ENCODE measurements around the gene STOX2.

Gene STOX2

GRCh38 chr4:183988874-183989273 is 83.8 kb downstream of the STOX2 start:
- H3K79me1 ChIP-seq (ENCODE audit: low read length) = peaks cover 20% of the 10 kb centered on the region
- no CpG with 5 or more reads among the region's 9 CpGs for WGBS (ENCODE audit: extremely low coverage, insufficient coverage, insufficient read length)
- no peak for DNase-seq

GRCh38 chr4:183989461-183989860 is 84.4 kb downstream of the STOX2 start:
- Histone ChIP-seq H3K27me3 (ENCODE audit: insufficient read depth, low read length) (no peaks in the 10 kb centered on the region), H2AK5ac (ENCODE audit: low read length) (no peak overlapping the region), H4K8ac (ENCODE audit: low read depth, low read length) (no peak overlapping the region), H2BK12ac (ENCODE audit: low read length) (no peak overlapping the region), H3K4ac (ENCODE audit: low read depth, low read length) (no peak overlapping the region), H2BK5ac (ENCODE audit: low read depth, low read length, poor library complexity) (no peak overlapping the region), H4K12ac (ENCODE audit: low read depth, low read length) (no peak overlapping the region), H3K4me2 (ENCODE audit: low read length) (no peak overlapping the region), H2AFZ (ENCODE audit: insufficient read depth, low read length, poor library complexity) (no peak overlapping the region), H3K4me3 (ENCODE audit: low read depth, low read length) (no peak overlapping the region), H3K79me2 (ENCODE audit: control insufficient read depth, insufficient read depth, low read length, poor library complexity) (peaks cover 5% of the 10 kb centered on the region), H3K9ac (ENCODE audit: low read length) (no peak overlapping the region), H2BK120ac (ENCODE audit: insufficient read depth, low read length, poor library complexity) (no peak overlapping the region), H3K14ac (ENCODE audit: low read length) (no peak overlapping the region), H3K18ac (ENCODE audit: low read length) (no peak overlapping the region), H4K91ac (ENCODE audit: low read depth, low read length) (no peak overlapping the region), H3K23ac (ENCODE audit: low read length) (no peak overlapping the region), H3K79me1 (ENCODE audit: low read length) (peaks cover 20% of the 10 kb centered on the region), H3K27ac (ENCODE audit: low read depth, low read length) (no peak overlapping the region), H3K36me3 (ENCODE audit: control insufficient read depth in 1 of 2, insufficient read depth in 2 of 2, low read length in 2 of 2) (no peaks in the 10 kb centered on the region), H3K4me1 (ENCODE audit: control insufficient read depth in 1 of 2, insufficient read depth in 2 of 2, low read length in 2 of 2) (peaks cover 11 to 12% of the 10 kb centered on the region in 2 experiments), H3K9me3 (ENCODE audit: insufficient read depth, low read depth, low read length) (no peaks in the 10 kb centered on the region)
- WGBS (ENCODE audit: extremely low coverage, insufficient coverage, insufficient read length) = no CpG with 5 or more reads among the region's 6 CpGs
- no peak for DNase-seq

More at GRCh38 chr4:183988874-183989273, 83.8 kb downstream of the STOX2 start:
- H3K9ac ChIP-seq (ENCODE audit: low read length) = no peak overlapping the region
- H2BK120ac ChIP-seq (ENCODE audit: insufficient read depth, low read length, poor library complexity) = peak overlapping the region; percentile 70
- H3K79me2 ChIP-seq (ENCODE audit: control insufficient read depth, insufficient read depth, low read length, poor library complexity) = peaks cover 5% of the 10 kb centered on the region
- peak overlapping the region; percentile 89 for H3K18ac ChIP-seq (ENCODE audit: low read length)
- peak overlapping the region; percentile 81 for H3K14ac ChIP-seq (ENCODE audit: low read length)
- H3K27ac ChIP-seq (ENCODE audit: low read depth, low read length) = peak overlapping the region; percentile 27
- no peak overlapping the region for H3K4me3 ChIP-seq (ENCODE audit: low read depth, low read length)
- peak overlapping the region; percentile 5 for H3K4me2 ChIP-seq (ENCODE audit: low read length)
- H3K27me3 ChIP-seq (ENCODE audit: insufficient read depth, low read length) = no peaks in the 10 kb centered on the region
- peak overlapping the region; percentile 54 for H2BK5ac ChIP-seq (ENCODE audit: low read depth, low read length, poor library complexity)
- peak overlapping the region; percentile 81 for H4K91ac ChIP-seq (ENCODE audit: low read depth, low read length)
- peak overlapping the region; percentile 84 for H3K4ac ChIP-seq (ENCODE audit: low read depth, low read length)
- H4K12ac ChIP-seq (ENCODE audit: low read depth, low read length) = peak overlapping the region; percentile 70
- no peak overlapping the region for H3K23ac ChIP-seq (ENCODE audit: low read length)
- H2BK12ac ChIP-seq (ENCODE audit: low read length) = peak overlapping the region; percentile 95
- no peaks in the 10 kb centered on the region for H3K9me3 ChIP-seq (ENCODE audit: insufficient read depth, low read depth, low read length)
- H4K8ac ChIP-seq (ENCODE audit: low read depth, low read length) = peak overlapping the region; percentile 84
- H3K36me3 ChIP-seq (ENCODE audit: control insufficient read depth in 1 of 2, insufficient read depth in 2 of 2, low read length in 2 of 2) = no peaks in the 10 kb centered on the region
- H2AFZ ChIP-seq (ENCODE audit: insufficient read depth, low read length, poor library complexity) = peak overlapping the region; percentile 96
- H2AK5ac ChIP-seq (ENCODE audit: low read length) = peak overlapping the region; percentile 83
- H3K4me1 ChIP-seq (ENCODE audit: control insufficient read depth in 1 of 2, insufficient read depth in 2 of 2, low read length in 2 of 2) = peaks cover 11 to 12% of the 10 kb centered on the region in 2 experiments

- no peaks in the 10 kb centered on the region for H3K36me3 ChIP-seq (ENCODE audit: control insufficient read depth in 1 of 2, insufficient read depth in 2 of 2, low read length in 2 of 2)
- no peak overlapping the region for H2BK120ac ChIP-seq (ENCODE audit: insufficient read depth, low read length, poor library complexity)
- no peak overlapping the region for H3K23ac ChIP-seq (ENCODE audit: low read length)
- DNase-seq = no peak
- H3K9ac ChIP-seq (ENCODE audit: low read length) = no peak overlapping the region
- no peak overlapping the region for H2BK5ac ChIP-seq (ENCODE audit: low read depth, low read length, poor library complexity)
- H4K12ac ChIP-seq (ENCODE audit: low read depth, low read length) = no peak overlapping the region
- peaks cover 5% of the 10 kb centered on the region for H3K79me2 ChIP-seq (ENCODE audit: control insufficient read depth, insufficient read depth, low read length, poor library complexity)
- no peak overlapping the region for H2AK5ac ChIP-seq (ENCODE audit: low read length)
- WGBS (ENCODE audit: extremely low coverage, insufficient coverage, insufficient read length) = no CpG with 5 or more reads among the region's 2 CpGs
- H2BK12ac ChIP-seq (ENCODE audit: low read length) = no peak overlapping the region
- H4K91ac ChIP-seq (ENCODE audit: low read depth, low read length) = no peak overlapping the region
- H3K14ac ChIP-seq (ENCODE audit: low read length) = no peak overlapping the region
- no peak overlapping the region for H3K4ac ChIP-seq (ENCODE audit: low read depth, low read length)
- no peaks in the 10 kb centered on the region for H3K27me3 ChIP-seq (ENCODE audit: insufficient read depth, low read length)
- no peak overlapping the region for H2AFZ ChIP-seq (ENCODE audit: insufficient read depth, low read length, poor library complexity)
- no peak overlapping the region for H3K27ac ChIP-seq (ENCODE audit: low read depth, low read length)
- H3K4me1 ChIP-seq (ENCODE audit: control insufficient read depth in 1 of 2, insufficient read depth in 2 of 2, low read length in 2 of 2) = peaks cover 11 to 12% of the 10 kb centered on the region in 2 experiments
- H3K4me2 ChIP-seq (ENCODE audit: low read length) = no peak overlapping the region
- no peaks in the 10 kb centered on the region for H3K9me3 ChIP-seq (ENCODE audit: insufficient read depth, low read depth, low read length)
- no peak overlapping the region for H3K4me3 ChIP-seq (ENCODE audit: low read depth, low read length)
- no peak overlapping the region for H3K18ac ChIP-seq (ENCODE audit: low read length)
- no peak overlapping the region for H4K8ac ChIP-seq (ENCODE audit: low read depth, low read length)
- peaks cover 17% of the 10 kb centered on the region for H3K79me1 ChIP-seq (ENCODE audit: low read length)
These were observed 84.8 kb downstream of the STOX2 start for GRCh38 chr4:183989931-183990330.

GRCh38 chr4:183993676-183994075 is 88.6 kb downstream of the STOX2 start:
- DNase-seq = no peak
- no peak overlapping the region for H2AK5ac ChIP-seq (ENCODE audit: low read length)
- no peak overlapping the region for H3K14ac ChIP-seq (ENCODE audit: low read length)
- no peaks in the 10 kb centered on the region for H3K27me3 ChIP-seq (ENCODE audit: insufficient read depth, low read length)
- no peak overlapping the region for H3K4ac ChIP-seq (ENCODE audit: low read depth, low read length)
- H3K23ac ChIP-seq (ENCODE audit: low read length) = no peak overlapping the region
- H4K91ac ChIP-seq (ENCODE audit: low read depth, low read length) = no peak overlapping the region
- no peak overlapping the region for H2AFZ ChIP-seq (ENCODE audit: insufficient read depth, low read length, poor library complexity)
- no peak overlapping the region for H2BK12ac ChIP-seq (ENCODE audit: low read length)
- no peak overlapping the region for H3K27ac ChIP-seq (ENCODE audit: low read depth, low read length)
- peaks cover 2% of the 10 kb centered on the region for H3K79me1 ChIP-seq (ENCODE audit: low read length)
- no CpG with 5 or more reads among the region's 6 CpGs for WGBS (ENCODE audit: extremely low coverage, insufficient coverage, insufficient read length)
- no peak overlapping the region for H3K4me2 ChIP-seq (ENCODE audit: low read length)
- no peak overlapping the region for H2BK5ac ChIP-seq (ENCODE audit: low read depth, low read length, poor library complexity)
- no peaks in the 10 kb centered on the region for H3K36me3 ChIP-seq (ENCODE audit: control insufficient read depth in 1 of 2, insufficient read depth in 2 of 2, low read length in 2 of 2)
- peaks cover 2% of the 10 kb centered on the region for H3K79me2 ChIP-seq (ENCODE audit: control insufficient read depth, insufficient read depth, low read length, poor library complexity)
- H3K9me3 ChIP-seq (ENCODE audit: insufficient read depth, low read depth, low read length) = no peaks in the 10 kb centered on the region
- H4K12ac ChIP-seq (ENCODE audit: low read depth, low read length) = no peak overlapping the region
- no peak overlapping the region for H3K18ac ChIP-seq (ENCODE audit: low read length)
- H3K4me1 ChIP-seq (ENCODE audit: control insufficient read depth in 1 of 2, insufficient read depth in 2 of 2, low read length in 2 of 2) = peaks cover 2% of the 10 kb centered on the region in 2 experiments
- H3K9ac ChIP-seq (ENCODE audit: low read length) = no peak overlapping the region
- H3K4me3 ChIP-seq (ENCODE audit: low read depth, low read length) = no peak overlapping the region
- no peak overlapping the region for H4K8ac ChIP-seq (ENCODE audit: low read depth, low read length)
- no peak overlapping the region for H2BK120ac ChIP-seq (ENCODE audit: insufficient read depth, low read length, poor library complexity)
